Keratinocyte (primary cell): ENCODE results near the gene GPD1.

Source experiments
- CTCF ChIP-seq, 3 experiments: IDR thresholded peaks in 1 of 3; conservative IDR thresholded peaks in 1 of 3; optimal IDR thresholded peaks in 1 of 3; 2 replicates in 2 of 3; 3 replicates in 1 of 3; pipeline versions ENCODE3 to v1.5.1; 2011; ENCODE audit warnings: low read length in 3 of 3, mild to moderate bottlenecking in 3 of 3, moderate library complexity in 2 of 3, control low read depth in 1 of 3, inconsistent platforms in 1 of 3; ENCODE audit not compliant: insufficient read depth in 2 of 3; ENCODE audit errors: extremely low read depth in 1 of 3
- EZH2 ChIP-seq: IDR thresholded peaks from one replicate; pipeline ENCODE4 v1.6.1; 2012; ENCODE audit warnings: inconsistent platforms, mild to moderate bottlenecking, low read length, moderate library complexity

DNA sequence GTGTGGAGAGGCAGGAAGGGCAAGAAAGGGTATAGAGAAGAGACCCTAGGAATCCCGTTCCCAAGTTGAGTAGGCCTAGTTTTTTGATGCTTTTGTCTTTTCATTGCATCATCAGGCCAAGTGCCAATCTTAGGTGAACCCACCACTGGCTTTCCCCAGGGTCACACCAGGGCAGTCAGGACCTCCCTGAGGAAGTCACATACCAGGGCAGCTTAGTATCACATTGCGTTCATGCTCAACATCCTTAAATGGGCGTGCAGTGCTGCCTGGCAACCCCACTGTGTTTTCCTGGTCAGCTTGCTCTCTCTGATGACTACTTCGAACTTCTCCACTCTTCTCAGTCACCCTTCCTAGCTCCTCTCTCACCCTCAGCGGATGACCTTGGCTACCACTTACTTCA lies 37.4 kb upstream of the GPD1 start:
- TF ChIP-seq EZH2 (no peak), CTCF (optimal IDR thresholded peaks at IDR 0.05 in 1 of 3, IDR thresholded peaks at IDR 0.05 in 1 of 3, conservative IDR thresholded peaks at IDR 0.05 in 1 of 3; ENCODE audit: extremely low read depth in 1 of 3, insufficient read depth in 2 of 3, low read length in 3 of 3) (no peak)
